ENCODE measurements around the gene LIMS3.
"Not testable (repeated sequence)": the region's sequence is repeated elsewhere in the genome, so short reads cannot be mapped to it uniquely, and the experiment has no call there.

LIMS3 gene, protein sequence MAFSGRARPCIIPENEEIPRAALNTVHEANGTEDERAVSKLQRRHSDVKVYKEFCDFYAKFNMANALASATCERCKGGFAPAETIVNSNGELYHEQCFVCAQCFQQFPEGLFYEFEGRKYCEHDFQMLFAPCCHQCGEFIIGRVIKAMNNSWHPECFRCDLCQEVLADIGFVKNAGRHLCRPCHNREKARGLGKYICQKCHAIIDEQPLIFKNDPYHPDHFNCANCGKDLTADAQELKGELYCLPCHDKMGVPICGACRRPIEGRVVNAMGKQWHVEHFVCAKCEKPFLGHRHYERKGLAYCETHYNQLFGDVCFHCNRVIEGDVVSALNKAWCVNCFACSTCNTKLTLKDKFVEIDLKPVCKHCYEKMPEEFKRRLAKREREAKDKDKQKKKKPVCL
- 0 to 0.21 (median 0.11) reads per million in 17 experiments for total RNA-seq

DNA sequence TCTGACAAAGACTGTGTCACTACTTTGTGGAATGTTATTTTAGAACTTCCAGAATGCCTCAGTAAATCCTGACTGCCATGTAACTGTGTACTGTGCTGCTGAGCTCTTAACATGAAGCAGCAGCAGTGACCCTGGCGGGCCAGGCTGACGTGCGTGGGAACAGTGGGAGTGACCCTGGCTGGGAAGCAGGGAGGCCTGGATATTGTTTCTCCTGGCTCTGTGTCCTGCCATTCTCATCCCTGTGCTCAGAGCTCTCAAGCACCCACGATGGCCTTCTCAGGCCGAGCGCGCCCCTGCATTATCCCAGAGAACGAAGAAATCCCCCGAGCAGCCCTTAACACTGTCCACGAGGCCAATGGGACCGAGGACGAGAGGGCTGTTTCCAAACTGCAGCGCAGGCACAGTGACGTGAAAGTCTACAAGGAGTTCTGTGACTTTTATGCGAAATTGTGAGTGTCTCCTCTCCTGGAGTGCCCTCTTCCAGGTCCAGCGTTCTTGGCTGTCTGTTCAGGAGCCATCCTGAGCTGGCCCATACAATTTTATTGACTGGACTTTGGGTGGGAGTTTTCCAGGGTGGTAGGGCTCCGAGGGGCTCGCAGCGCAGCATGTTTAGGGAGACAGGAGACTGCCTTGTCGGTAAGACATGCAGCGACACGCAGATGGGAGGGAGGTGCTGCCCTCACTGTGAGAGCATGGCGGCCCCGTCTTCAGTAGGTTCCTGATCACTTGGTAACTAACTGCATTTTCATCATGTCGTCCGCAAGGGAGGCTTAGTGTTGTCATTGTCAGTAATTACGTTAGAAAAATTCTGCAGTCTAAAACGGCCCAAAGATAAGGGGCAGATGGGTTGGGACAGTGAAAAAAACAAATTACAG lies at the start of gene LIMS3:
Gene LIMS3 (plus strand): TSS at position 227 of the 875 bp plus-strand sequence. CDS start 41 bp downstream, at position 268.
- DNase-seq, result not testable (repeated sequence)

DNA sequence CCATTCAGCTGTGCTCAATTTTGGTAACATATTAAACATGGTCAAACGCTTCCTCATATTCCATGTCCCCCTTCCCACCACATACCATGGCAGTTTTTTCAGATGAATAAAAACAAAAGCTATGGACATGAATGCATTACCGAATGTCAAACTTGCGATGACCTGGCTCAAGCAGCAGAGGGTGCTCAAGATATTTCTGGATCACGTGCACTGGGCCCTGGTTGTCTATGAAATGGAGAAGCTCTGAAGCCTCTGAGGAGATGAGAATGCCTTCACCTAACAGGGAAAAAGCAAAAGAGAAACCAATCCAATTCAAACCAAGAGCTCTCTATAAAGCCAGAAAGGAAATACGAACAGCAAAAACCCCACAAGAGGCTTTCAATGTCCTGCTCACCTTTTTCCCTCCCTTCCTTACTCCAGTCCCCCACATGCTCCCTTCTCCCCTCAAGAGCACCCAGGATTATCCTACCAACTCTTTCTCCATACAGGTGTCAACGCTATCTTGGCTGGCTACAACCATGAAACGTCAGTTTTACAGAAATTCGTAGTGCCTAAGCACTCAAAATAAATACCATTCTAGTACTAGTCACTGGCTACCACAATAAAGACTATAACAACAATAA lies 27.2 kb upstream of the LIMS3 start:
- DNase-seq, result not testable (repeated sequence)

DNA sequence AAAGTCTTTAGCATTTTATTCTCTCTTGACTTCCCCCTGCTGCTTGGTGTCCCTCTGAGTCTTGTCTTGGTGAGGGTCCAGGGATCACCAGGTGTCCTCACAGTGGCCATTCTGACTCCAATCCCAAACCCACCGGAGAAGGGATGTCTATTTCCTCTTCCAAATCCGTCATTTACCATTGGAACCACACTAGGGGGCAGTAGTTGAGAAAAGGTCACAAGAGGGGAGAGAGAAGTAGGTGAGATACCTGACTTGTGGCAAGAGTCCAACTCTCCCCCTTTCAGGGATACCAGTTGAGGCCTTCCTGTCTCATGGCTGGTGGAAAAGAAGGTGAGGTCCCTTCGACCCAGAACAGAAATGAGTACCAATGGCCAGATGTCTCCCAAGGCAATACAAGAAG lies 21.9 kb upstream of the LIMS3 start:
- DNase-seq, result not testable (repeated sequence)

DNA sequence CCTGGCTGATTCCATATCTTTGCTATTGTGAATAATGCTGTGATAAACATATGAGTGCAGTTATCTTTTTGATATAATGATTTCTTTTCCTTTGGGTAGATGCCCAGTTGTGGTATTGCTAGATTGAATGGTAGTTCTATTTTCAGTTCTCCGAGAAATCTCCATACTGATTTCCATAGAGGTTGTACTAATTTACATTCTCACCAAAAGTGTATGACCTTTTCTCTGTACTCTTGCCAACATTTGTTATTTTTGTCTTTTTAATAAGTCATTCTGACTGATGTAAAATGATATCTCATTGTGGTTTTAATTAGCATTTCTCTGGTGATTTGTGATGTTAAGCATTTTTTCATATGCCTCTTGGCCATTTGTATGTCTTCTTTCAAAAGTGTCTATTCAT lies 16.4 kb upstream of the LIMS3 start:
- not testable (repeated sequence) for DNase-seq

DNA sequence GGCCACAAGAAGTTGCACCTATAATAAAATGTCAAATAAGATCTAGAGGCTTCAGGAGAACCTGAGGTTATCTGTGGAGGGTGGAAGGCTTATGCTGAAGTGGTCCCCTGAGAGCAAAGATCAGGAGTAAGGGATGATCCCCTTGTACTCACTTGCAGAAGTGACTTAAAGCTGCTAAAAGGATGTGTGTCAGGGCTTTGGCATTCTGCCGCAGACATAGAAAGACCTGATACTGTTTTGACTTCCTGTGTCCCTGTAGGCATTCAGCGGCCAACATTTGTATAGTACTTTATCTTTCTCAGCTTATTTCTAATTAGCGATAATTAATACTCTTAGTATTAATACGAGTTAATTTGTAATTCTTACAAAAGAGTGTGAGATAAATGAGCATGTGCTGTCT lies 10.1 kb upstream of the LIMS3 start:
- not testable (repeated sequence) for DNase-seq

DNA sequence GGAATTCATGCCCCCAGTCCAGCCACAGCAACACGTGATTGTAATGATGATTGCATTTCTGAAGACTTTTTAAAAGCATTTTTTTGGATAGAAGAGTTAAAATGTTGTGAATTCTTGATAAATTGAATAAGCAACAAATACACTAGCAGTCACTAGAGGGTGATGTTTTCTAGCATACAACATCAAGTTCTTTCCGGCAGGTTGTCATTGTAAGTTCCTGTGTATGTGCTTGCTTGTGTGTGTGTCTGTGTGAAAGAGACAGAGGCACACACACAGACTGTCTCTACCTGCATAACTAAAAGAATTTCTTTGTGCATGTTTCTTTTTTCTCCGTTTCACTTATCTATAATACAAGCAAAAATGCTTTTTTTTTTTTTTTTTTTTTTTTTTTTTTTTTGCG lies 8.6 kb upstream of the LIMS3 start:
- DNase-seq, result not testable (repeated sequence)

DNA sequence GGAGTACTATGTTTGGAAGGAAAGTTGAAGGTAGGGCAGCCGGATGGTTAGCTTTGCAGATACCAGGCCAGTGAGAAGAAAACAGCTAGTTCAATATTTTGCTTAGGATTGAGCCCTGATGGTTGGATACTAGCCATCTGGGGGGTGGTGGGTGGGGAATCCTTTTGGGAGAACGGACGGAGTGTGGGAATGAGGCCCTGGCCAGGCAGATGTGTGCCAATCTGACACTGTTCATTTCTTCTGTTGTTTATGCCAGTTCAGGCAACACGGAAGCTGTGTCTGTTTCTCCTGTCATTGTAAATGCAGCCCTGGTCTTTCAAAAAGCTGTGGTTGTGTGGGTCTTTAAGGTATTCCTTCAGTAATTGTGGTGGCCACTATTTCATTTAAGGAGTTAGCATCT lies 7.5 kb upstream of the LIMS3 start:
- DNase-seq, result not testable (repeated sequence)

DNA sequence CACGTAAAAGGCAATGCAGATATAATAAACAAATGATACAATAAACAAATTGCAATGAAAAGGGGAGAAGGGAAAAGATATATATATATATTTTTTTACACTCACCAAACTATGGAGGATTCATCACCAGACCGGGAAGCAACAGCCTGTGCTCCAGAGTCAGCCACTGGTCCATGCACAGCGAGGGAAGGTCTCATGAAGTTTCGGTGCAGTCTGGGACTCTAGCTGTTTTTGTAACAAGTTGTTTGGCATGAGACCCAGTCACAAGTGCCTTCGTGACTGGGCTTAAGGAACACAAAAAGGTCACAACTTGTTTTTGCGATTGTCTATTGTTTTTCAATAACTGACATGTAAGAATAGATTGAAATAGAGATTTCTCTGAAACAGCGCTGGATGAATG lies 4.8 kb upstream of the LIMS3 start:
- DNase-seq, result not testable (repeated sequence)

DNA sequence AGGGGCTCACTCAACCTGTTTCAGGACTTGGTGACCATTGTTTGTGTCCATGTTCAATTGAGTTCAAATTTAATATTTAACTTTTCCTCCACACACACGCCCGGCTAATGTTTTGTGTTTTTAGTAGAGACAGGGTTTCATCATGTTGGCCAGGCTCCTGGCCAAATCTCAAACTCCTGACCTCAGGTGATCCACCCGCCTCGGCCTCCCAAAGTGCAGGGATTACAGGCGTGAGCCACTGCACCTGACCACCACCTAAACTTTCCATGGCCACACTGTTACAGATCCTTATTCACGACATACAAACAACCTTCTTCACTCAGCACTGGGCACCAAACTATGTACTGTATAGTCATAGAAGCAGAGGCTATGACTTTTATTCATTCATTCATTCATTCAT lies 4.3 kb upstream of the LIMS3 start:
- DNase-seq, result not testable (repeated sequence)

DNA sequence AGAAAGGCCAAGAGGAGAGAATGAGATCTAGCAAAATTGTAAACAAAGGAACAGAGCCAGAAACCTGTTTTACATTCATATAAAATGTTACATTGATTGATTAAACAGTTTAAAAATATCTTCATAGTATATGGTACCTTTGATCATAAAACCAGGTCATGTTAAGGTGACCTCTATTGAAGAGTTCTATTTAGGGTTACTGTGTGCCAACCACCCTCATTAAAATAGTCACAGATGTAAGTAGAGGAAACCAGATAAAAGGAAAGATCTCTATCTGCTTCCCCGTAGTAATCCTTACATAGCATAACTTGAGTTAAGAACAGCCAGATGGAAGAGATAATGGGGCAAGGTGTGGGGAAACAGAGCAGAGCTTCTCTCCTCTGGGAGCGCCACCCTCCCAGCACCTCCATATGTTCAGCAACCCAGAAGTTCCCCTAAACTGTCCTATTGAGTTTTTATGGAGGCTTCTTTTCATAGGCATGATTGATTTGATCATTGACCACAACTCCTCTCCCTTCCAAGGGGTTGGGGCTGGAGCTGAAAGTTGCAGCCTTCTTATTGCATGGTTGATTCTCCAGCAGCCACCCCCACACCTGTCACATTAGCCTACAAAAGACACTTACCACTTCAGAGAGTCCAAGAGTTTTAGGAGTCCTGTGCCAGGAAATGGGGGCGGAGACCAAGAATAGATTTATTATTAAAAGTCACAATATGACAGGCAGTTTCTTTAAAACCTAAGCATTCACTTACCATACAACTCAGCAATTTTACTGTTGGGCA lies 3.2 kb upstream of the LIMS3 start:
- DNase-seq, result not testable (repeated sequence)

DNA sequence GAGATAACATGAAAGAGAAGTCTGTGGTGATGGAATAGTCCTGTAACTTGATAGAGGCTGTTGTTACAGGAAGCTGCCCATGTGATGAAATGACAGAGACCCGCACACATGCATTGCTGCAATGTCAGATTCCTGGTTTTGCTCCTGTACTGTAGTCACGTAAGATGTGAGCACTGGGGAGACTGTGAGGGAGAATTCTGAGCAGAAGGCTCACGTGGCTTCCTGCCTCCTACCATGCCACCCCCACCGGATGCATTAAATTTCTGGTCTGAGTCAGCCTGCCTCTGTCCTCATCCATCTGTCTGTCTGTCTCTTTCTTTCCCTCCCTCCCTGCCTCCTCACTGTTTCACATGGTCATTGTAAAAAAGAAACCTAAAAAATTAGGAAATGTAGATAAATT lies 2.3 kb upstream of the LIMS3 start:
- not testable (repeated sequence) for DNase-seq

DNA sequence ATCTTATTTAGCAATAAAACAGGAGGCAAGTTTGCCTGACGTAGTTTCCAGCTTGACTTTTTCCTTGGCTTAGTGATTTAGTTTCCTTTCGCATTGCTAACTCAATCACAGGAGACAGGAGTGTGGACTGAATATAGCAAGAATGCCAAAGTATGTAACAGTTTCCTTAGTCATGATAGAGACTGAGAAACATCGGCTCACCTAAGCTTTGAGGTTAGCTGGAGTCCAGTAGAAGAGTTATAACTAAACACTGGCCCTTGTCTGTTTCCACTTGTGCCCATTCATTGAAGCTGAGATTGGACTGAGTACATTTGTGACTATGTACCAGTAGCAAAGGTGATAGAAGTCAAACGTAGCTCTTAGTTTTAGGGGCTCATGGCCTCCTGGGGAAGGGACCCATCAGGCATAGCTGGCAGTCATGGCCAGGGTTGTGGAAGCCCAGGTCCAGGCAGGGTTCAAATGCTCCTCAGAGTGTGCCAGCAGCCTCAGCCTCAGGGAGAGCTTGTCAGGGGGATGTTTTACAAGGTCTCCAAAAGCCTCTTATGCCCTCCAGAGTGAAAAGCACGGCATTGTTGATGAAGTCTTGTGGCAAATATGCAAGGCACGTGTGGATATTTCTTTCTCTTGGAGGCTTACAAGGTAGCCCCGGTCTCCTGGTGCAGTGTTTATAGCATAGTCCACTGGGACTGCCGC lies 573 bp upstream of the LIMS3 start:
- DNase-seq, result not testable (repeated sequence)

DNA sequence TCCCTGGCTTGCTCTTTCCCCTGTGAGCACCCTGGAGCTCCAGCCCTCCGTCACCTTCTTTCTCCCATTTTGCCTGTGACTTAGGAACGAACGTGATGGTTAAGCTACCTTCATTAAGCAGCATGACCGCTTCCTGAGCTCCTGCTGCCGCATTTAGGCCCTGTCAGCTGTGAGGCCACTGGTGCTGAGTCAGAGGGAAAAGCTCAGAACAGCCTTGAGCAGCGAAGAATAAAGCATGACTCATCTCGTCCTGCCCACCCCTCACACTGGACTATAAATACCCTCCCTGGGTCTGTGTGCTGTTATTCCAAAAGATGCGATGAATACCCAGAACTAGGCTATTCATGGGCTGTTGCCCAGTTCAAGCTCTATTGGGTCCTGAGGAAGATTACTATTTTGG lies 7.3 kb downstream of the LIMS3 start:
- DNase-seq, result not testable (repeated sequence)

DNA sequence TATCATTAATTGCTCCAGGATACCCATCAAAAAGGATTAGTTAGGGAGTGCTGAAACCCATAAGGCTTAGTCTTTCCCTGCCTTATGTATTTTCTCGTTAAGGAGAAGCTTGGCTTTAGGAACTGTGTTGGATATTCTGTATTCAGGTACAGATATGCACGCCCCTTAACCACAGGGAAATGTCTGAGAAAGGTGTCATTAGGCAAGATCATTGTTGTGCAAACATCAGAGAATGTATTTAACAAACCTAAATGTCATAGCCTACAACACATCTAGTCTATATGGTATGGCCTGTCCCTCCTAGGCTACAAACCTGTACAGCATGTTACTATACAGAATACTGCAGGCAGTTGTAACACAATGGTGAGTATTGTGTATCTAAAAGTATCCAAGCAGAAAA lies 10.1 kb downstream of the LIMS3 start:
- DNase-seq, result not testable (repeated sequence)

DNA sequence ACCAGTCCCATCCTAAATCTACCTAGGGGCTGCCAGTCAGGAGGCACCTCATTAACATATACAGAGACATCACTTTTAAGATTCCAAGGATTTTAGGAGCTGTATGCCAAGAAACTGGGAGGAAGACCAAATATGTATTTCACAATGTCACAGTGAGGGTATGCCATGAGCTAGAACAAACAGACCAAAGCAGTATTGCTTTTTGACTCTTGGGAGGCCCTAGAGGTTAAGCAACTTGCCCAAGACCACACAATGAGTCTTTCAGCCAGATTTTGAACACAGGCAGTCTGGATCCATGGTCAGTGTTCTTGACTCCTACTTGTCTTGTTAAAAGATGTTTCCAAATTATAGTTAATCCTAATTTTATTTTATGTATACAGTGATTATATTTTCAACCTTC lies 12.3 kb downstream of the LIMS3 start:
- DNase-seq, result not testable (repeated sequence)

DNA sequence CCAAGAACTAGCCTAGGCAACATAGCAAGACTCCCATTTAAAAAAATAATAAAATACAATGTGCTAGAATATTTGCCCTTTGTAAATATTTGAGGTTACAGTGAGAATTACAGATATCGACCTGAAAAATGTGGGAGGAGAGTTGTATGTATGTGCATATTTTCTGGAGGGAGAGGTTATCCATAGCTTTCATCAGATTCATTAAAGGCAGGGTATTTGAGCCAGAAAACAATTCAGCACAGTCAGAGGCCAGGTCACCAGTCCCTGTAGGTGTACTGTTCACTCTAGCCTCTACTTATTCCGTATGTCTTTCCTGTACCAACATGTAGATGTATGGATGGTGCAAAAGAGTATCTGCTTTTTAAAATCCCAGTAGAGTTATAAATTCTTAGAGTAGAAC lies 15.4 kb downstream of the LIMS3 start:
- DNase-seq, result not testable (repeated sequence)

DNA sequence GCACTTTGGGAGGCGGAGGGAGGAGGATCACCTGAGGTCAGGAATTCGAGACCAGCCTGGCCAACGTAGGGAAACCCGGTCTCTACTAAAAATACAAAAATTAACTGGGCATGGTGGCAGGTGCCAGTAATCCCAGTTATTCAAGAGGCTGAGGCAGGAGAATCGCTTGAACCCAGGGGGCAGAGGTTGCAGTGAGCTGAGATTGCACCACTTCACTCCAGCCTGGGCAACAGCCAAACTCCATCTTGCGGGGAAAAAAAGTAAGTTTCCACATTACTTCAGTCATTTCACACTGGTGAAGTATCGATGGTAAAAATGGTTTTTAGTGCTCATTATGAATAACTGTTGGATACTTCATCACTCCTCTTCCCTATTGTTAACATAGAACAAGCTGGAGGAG lies 16.1 kb downstream of the LIMS3 start:
- DNase-seq, result not testable (repeated sequence)

DNA sequence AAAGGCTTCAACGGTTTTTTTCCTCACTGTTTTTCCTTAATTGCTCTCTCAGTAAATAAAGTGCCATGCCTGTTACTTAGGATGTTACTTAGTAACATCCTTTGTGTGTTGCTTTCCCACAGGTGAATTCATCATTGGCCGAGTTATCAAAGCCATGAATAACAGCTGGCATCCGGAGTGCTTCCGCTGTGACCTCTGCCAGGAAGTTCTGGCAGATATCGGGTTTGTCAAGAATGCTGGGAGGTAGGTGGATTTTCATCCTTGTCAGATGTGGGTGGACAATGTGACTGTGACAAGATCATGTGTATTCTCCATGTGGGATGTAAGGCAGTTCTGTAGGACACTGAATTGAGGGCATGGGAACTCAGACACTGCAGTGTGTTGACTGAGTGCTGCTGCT lies 17.3 kb downstream of the LIMS3 start:
- not testable (repeated sequence) for DNase-seq

DNA sequence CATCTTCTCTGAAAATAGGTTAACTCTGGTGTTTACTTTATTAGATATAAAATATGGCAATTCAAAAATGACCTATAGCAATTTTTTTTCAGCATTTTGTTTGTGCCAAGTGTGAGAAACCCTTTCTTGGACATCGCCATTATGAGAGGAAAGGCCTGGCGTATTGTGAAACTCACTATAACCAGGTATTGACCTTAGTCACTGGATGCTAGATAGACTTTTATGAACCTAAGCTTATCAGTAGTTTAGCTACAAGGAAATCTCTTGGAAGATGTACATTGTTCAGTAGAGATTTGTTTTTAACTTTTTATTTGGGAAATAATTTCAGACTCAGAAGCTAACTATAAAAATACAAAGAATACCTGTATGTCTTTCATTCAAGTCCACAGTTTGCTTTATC lies 21.7 kb downstream of the LIMS3 start:
- DNase-seq, result not testable (repeated sequence)

DNA sequence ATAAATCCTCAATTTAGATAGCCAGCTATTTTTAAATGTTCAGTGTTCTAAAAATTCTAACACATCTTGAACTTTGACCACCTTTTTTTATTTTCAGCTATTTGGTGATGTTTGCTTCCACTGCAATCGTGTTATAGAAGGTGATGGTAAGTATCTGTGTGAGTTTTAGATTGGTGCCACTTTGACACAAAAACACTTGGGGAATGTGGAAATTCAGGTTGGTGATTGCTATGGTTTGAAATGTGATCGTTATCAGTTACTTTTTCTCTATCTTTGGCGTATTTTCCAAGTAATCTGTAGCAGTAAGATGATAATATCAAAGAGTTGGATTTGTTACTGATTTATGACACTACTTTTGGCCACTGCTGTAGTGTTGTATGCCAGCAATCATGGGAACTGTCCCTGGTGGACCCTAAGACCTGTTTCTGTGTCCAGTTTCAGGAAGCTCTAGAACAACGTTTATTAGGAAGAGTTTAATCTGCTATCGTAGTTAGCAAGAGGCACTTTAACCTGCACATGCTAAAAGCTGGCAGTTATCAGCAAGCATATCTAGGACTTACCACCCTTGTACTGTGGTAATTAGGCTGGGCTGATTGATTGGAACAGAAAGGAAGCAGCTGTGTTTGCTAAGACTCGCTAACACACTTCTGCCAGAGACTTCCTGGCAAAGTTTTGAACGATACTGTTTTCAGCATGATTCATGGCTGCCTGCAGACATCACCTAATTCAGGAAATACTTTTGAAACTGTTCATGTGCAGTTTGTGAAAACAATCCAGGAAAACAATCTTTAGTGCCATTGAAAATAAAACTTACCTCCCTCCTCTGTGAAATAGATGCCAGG lies 23.3 kb downstream of the LIMS3 start:
- not testable (repeated sequence) for DNase-seq

Data from suppressor macrophage (primary cell).